Natural killer cell (primary cell): ENCODE measurements around the gene MORC2. TPM values are rescaled to one million over a fixed set of nuclear protein-coding genes. Genes with fewer than 3 reads are reported as not detected.

ENCODE experiments used
- ATAC-seq, 3 donors: fragments of 150-1000 bp in 2 of 3; fragments of 200-7000 bp in 1 of 3; cut with Tn5 transposase; 1 replicate in 1 of 3; 2 replicates in 2 of 3; pipeline ENCODE4 v1.10.0; 2021; ENCODE audit warnings: mild to moderate bottlenecking in 2 of 3, moderate library complexity in 2 of 3
- DNase-seq, 2 donors: peaks; one replicate each; pipeline versions ENCODE4 v3.0.0 to v3.0.0-alpha.2; 2013 to 2021; ENCODE audit warnings: mixed read lengths in 1 of 2
- H3K27ac ChIP-seq: one replicate; pipeline ENCODE4 v1.5.1; 2013; ENCODE audit warnings: mild to moderate bottlenecking, low read length
- H3K27me3 ChIP-seq: one replicate; pipeline ENCODE4 v1.6.1; 2013; ENCODE audit warnings: low read length; ENCODE audit not compliant: control insufficient read depth, insufficient read depth
- H3K36me3 ChIP-seq: one replicate; pipeline ENCODE4 v1.6.1; 2013; ENCODE audit warnings: low read length; ENCODE audit not compliant: control insufficient read depth, insufficient read depth
- H3K4me1 ChIP-seq: one replicate; pipeline ENCODE4 v1.6.1; 2013; ENCODE audit warnings: low read length; ENCODE audit not compliant: control insufficient read depth, insufficient read depth
- H3K4me3 ChIP-seq: one replicate; pipeline ENCODE4 v1.5.1; 2013; ENCODE audit warnings: low read length
- H3K9me3 ChIP-seq: one replicate; pipeline ENCODE4 v1.6.1; 2013; ENCODE audit warnings: low read length; ENCODE audit not compliant: control insufficient read depth, insufficient read depth
- H3K27ac Mint-ChIP-seq, 2 donors: one replicate each; pipeline ENCODE4 v1.8.0; 2022; ENCODE audit warnings: mild to moderate bottlenecking in 2 of 2, mixed read lengths in 2 of 2, moderate library complexity in 1 of 2
- H3K27me3 Mint-ChIP-seq, 2 donors: one replicate each; pipeline ENCODE4 v1.8.0; 2022; ENCODE audit warnings: low read depth in 2 of 2, mixed read lengths in 2 of 2
- H3K36me3 Mint-ChIP-seq: one replicate; pipeline ENCODE4 v1.8.0; 2022; ENCODE audit warnings: mixed read lengths
- H3K4me1 Mint-ChIP-seq, 2 donors: one replicate each; pipeline ENCODE4 v1.8.0; 2022; ENCODE audit warnings: mixed read lengths in 2 of 2
- H3K4me3 Mint-ChIP-seq: one replicate; pipeline ENCODE4 v1.8.0; 2022; ENCODE audit warnings: mild to moderate bottlenecking, moderate library complexity, mixed read lengths
- H3K9me3 Mint-ChIP-seq, 2 donors: one replicate each; pipeline ENCODE4 v1.8.0; 2022; ENCODE audit warnings: mixed read lengths in 2 of 2
- WGBS: methylation state at CpG from one replicate; pipeline ENCODE4 v1.1.7; 2013; ENCODE audit warnings: missing lambda C conversion rate; ENCODE audit not compliant: insufficient coverage; 5-methylcytosine and 5-hydroxymethylcytosine counted together
- intact Hi-C: fragments of 100-400 bp; cut with micrococcal nuclease; formaldehyde crosslinking; loops from one replicate; pipeline ENCODE4 v1.14.2; 2022
- total RNA-seq, 4 donors: library from RNA; stranded (reverse); fragments of 120-200 nt in 1 of 4; gene quantifications; one replicate each; pipeline versions ENCODE4 v1.2.3 to v1.2.4, GENCODE V29; 2013 to 2022
- TF ChIP-seq, protein P1 (sequence below): fragments of 200-600 bp; IDR thresholded peaks from one replicate; pipeline ENCODE4 v1.8.0; 2022; ENCODE audit warnings: antibody characterized with exemption

Gene MORC2
- total RNA-seq, 3 donors from 2014 or later (not counting 1 experiment from before 2014, with no cell fraction given): 15.3 to 19.7 (median 16.4) TPM

DNA sequence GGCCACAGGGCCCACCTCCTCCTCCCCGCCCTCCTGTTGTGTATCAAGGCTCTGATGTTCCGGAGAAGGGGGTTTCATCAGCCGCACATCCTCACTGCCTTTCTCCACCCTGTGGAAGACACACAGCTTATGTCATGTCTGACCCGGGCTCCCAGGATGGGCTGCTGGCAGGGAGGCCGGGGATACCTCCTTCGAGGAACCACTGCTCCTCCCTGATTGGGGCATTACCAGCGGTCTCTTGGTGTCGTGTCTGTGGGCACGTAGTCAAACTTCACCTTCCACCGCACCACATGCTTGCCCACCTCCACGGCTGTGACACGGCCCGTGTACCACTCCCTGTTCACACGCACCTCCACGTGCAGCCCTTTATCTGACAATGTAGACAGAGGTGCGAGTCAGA is 35.9 kb downstream of the MORC2 start:
- Mint-ChIP-seq H3K36me3 (peaks cover 37% of the 10 kb centered on the region), H3K4me3 (no peak overlapping the region), H3K27ac (no peak overlapping the region), H3K4me1 (peaks cover 0 to 4% of the 10 kb centered on the region in 2 donors), H3K9me3 (no peaks in the 10 kb centered on the region), H3K27me3 (no peaks in the 10 kb centered on the region)
- no peaks in the 10 kb centered on the region for H3K27me3 ChIP-seq
- H3K27ac ChIP-seq: no peak overlapping the region
- H3K4me3 ChIP-seq: no peak overlapping the region
- H3K36me3 ChIP-seq: peaks cover 87% of the 10 kb centered on the region
- H3K9me3 ChIP-seq: no peaks in the 10 kb centered on the region
- DNase-seq: no peak
- TF ChIP-seq, protein P1, sequence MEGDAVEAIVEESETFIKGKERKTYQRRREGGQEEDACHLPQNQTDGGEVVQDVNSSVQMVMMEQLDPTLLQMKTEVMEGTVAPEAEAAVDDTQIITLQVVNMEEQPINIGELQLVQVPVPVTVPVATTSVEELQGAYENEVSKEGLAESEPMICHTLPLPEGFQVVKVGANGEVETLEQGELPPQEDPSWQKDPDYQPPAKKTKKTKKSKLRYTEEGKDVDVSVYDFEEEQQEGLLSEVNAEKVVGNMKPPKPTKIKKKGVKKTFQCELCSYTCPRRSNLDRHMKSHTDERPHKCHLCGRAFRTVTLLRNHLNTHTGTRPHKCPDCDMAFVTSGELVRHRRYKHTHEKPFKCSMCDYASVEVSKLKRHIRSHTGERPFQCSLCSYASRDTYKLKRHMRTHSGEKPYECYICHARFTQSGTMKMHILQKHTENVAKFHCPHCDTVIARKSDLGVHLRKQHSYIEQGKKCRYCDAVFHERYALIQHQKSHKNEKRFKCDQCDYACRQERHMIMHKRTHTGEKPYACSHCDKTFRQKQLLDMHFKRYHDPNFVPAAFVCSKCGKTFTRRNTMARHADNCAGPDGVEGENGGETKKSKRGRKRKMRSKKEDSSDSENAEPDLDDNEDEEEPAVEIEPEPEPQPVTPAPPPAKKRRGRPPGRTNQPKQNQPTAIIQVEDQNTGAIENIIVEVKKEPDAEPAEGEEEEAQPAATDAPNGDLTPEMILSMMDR: no peak
- WGBS: 96% methylated on average over 16 of the region's 16 CpGs
- intact Hi-C loops: no loop called here
- no peak for ATAC-seq
- no peaks in the 10 kb centered on the region for H3K4me1 ChIP-seq

DNA sequence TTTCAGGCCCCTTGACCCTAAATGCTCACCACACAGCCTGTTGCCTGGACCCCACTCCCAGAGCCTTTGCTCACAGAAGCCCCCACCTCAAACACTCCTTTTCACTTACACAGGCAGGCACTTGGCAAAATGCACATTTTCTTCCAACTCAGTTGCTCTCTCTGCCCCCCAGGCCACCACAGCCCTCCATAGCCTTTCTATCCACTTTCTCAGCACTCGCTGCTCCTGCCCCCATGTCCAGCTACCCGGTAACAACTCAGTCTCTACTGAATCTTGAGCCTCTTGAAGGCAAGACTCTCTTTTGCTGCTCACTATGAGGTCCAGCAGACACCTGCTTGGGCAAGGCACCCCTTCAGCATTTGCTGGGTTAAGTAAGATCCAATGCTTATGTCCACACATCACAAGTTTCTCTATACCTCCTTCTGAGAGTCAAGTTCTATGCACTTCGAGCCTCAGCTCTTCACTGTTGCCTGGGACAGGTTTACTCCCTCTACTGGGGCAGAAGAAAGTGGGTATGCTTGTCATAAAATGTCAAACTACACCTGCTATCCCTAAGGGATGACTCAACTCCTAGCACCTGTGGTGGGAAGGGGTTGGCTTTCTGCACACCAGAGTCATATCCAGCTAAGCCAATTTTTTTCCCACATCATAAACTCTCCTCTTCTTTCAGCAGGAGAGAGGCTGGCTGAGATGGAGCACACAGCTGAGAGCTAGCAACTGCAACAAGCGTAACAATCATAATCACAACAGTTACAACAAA is 36.9 kb downstream of the MORC2 start:
- DNase-seq: no peak
- H3K27ac ChIP-seq: no peak overlapping the region
- H3K27me3 Mint-ChIP-seq: no peaks in the 10 kb centered on the region
- no peak overlapping the region for H3K27ac Mint-ChIP-seq
- 97% methylated on average over 2 of the region's 4 CpGs for WGBS
- no peaks in the 10 kb centered on the region for H3K4me1 ChIP-seq
- peaks cover 0 to 4% of the 10 kb centered on the region in 2 donors for H3K4me1 Mint-ChIP-seq
- H3K9me3 Mint-ChIP-seq: no peaks in the 10 kb centered on the region
- no peaks in the 10 kb centered on the region for H3K27me3 ChIP-seq
- H3K4me3 Mint-ChIP-seq: no peak overlapping the region
- H3K36me3 Mint-ChIP-seq: peaks cover 37% of the 10 kb centered on the region
- intact Hi-C loops: no loop called here
- H3K36me3 ChIP-seq: peaks cover 86% of the 10 kb centered on the region
- TF ChIP-seq, protein P1: no peak
- H3K4me3 ChIP-seq: no peak overlapping the region
- no peak for ATAC-seq
- no peaks in the 10 kb centered on the region for H3K9me3 ChIP-seq

DNA sequence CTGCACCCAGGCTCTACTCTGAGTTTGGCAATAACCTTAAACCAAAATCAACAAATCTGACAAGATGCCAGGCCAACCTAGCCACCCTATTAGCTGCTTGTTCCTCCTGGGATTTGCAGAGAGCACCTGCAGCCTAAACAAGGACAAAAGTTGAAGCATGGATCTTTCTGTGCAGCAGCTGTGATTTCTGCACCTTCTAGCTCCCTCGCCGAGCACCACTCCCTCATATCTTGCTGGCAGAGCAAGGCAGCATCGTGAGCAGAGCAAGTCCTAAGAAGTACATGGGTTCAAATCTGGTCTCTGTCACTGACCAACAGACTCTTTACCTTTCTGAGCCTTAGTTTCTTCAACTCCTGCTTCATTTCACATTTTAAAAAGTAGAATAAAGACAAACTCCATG is 38.3 kb downstream of the MORC2 start:
- no peak for ATAC-seq
- TF ChIP-seq, protein P1: no peak
- Histone ChIP-seq H3K4me1 (no peaks in the 10 kb centered on the region), H3K9me3 (no peaks in the 10 kb centered on the region), H3K27ac (no peak overlapping the region), H3K27me3 (no peaks in the 10 kb centered on the region), H3K36me3 (peaks cover 77% of the 10 kb centered on the region), H3K4me3 (no peak overlapping the region)
- H3K27ac Mint-ChIP-seq: no peak overlapping the region
- no peak overlapping the region for H3K4me3 Mint-ChIP-seq
- H3K4me1 Mint-ChIP-seq: peaks cover 0 to 4% of the 10 kb centered on the region in 2 donors
- 95% methylated on average over 3 of the region's 3 CpGs for WGBS
- no peaks in the 10 kb centered on the region for H3K9me3 Mint-ChIP-seq
- no peaks in the 10 kb centered on the region for H3K27me3 Mint-ChIP-seq
- no peak for DNase-seq
- intact Hi-C loops: no loop called here
- peaks cover 33% of the 10 kb centered on the region for H3K36me3 Mint-ChIP-seq

DNA sequence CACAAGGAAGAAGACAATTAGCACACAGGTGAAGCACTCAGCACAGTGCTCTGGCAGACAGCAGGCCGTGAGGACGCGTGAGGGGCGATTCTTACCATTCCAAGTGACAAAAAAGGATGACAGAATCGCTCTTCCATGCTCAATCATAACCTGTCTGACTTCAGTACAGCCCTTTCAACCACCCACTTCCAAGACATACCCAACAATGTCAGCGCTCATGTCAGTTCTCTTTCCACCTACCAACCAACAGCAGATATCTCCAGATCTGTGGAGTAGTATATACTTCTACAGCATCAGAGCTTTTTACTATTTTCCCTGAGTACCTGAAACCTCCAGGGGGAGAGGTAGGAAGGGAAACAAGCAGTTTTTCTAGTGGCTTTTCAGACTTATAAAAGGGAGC is 40.2 kb downstream of the MORC2 start:
- H3K36me3 ChIP-seq: peaks cover 61% of the 10 kb centered on the region
- H3K27me3 ChIP-seq: no peaks in the 10 kb centered on the region
- peaks cover 0 to 4% of the 10 kb centered on the region in 2 donors for H3K4me1 Mint-ChIP-seq
- peaks cover 15% of the 10 kb centered on the region for H3K36me3 Mint-ChIP-seq
- DNase-seq (no peak), ATAC-seq (no peak)
- no peaks in the 10 kb centered on the region for H3K9me3 Mint-ChIP-seq
- 98% methylated on average over 6 of the region's 6 CpGs for WGBS
- H3K9me3 ChIP-seq: no peaks in the 10 kb centered on the region
- no peak overlapping the region for H3K4me3 ChIP-seq
- no peak overlapping the region for H3K27ac ChIP-seq
- intact Hi-C loops: no loop called here
- H3K27me3 Mint-ChIP-seq: no peaks in the 10 kb centered on the region
- no peak overlapping the region for H3K4me3 Mint-ChIP-seq
- no peaks in the 10 kb centered on the region for H3K4me1 ChIP-seq
- H3K27ac Mint-ChIP-seq: no peak overlapping the region
- TF ChIP-seq, protein P1: no peak
